Neutrophil (primary cell): ENCODE results near the gene ATAT1.
"Not testable (repeated sequence)": the region's sequence is repeated elsewhere in the genome, so short reads cannot be mapped to it uniquely, and the experiment has no call there.

ENCODE experiments used
- H3K27ac ChIP-seq: fragments of 200-600 bp; sonication (generic); 2 replicates; pipeline ENCODE4 v1.5.1; 2016; ENCODE audit warnings: mild to moderate bottlenecking, moderate library complexity
- H3K27me3 ChIP-seq: fragments of 200-600 bp; sonication (generic); 2 replicates; pipeline ENCODE4 v1.6.0; 2016; ENCODE audit warnings: mild to moderate bottlenecking
- H3K36me3 ChIP-seq: fragments of 200-600 bp; sonication (generic); 2 replicates; pipeline ENCODE4 v1.5.1; 2017
- H3K4me1 ChIP-seq, 2 experiments: fragments of 200-600 bp in 1 of 2; sonication (generic) in 1 of 2; 1 replicate in 1 of 2; 2 replicates in 1 of 2; pipeline versions ENCODE4 v1.5.1 to v1.6.1; 2013 to 2016; ENCODE audit warnings: low read depth in 1 of 2, low read length in 1 of 2, mild to moderate bottlenecking in 1 of 2, moderate library complexity in 1 of 2; ENCODE audit not compliant: control insufficient read depth in 1 of 2, insufficient read depth in 1 of 2
- H3K4me3 ChIP-seq, 2 experiments: fragments of 200-600 bp in 1 of 2; sonication (generic) in 1 of 2; 1 replicate in 1 of 2; 2 replicates in 1 of 2; pipeline ENCODE4 v1.5.1; 2013 to 2016; ENCODE audit warnings: low read depth in 1 of 2, low read length in 1 of 2, mild to moderate bottlenecking in 1 of 2, moderate library complexity in 1 of 2
- H3K9me3 ChIP-seq: fragments of 200-600 bp; sonication (generic); 2 replicates; pipeline ENCODE4 v1.5.1; 2016
- CTCF ChIP-seq: fragments of 200-600 bp; sonication (generic); IDR thresholded peaks from 2 replicates; pipeline ENCODE4 v1.5.1; 2016; ENCODE audit warnings: antibody characterized with exemption

ATAT1 gene

DNA sequence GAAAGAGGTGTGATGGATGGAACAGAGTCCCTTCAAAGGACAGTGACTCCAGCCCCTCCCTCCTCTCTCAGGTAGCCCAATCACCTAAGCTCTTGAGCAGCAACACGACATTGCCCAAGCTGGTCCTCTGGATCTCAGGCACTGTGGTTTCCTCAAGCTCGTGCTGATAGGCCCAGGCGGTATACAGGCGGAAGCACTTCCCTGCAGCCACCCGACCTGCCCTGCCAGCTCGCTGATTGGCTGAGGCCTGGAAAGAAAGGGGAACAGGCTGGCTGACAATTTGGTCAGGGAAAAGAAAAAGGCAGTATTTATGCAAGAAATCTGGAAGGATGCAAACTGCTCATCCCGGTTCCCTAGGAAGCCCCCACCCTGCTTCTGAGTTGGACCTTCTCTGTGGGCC lies 29.8 kb downstream of the ATAT1 start:
- Histone ChIP-seq H3K27ac (peak overlapping the region; percentile 50), H3K36me3 (peaks cover 99% of the 10 kb centered on the region), H3K27me3 (no peaks in the 10 kb centered on the region), H3K4me3 (no peak overlapping the region), H3K9me3 (no peaks in the 10 kb centered on the region), H3K4me1 (peaks cover 9 to 11% of the 10 kb centered on the region in 2 experiments)
- no peak for TF ChIP-seq CTCF

DNA sequence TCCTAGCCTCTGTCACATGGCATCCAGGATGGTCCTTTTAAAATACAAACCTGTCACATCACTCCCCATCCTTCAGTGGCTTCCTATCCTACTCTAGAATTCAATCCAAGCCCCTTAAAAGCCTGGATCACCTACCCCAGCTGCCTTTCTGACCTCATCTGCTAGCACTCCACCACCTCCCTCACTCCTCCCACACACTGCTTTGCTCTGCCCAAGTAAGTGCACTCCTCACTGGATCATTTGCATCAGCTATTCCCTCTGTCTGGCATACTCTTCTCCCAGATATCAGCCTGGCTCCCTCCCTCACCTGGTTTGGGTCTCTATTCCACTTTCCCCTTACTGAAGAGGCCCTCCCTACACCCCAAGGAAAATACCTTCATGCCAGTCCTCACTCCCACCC lies 30.8 kb downstream of the ATAT1 start:
- no peak for TF ChIP-seq CTCF
- Histone ChIP-seq H3K36me3 (peaks cover 99% of the 10 kb centered on the region), H3K27ac (no peak overlapping the region)

GRCh38 chr6:30657922-30658321 lies 31.2 kb downstream of the ATAT1 start:
- not testable (repeated sequence) for H3K4me3 ChIP-seq, H3K27ac ChIP-seq, H3K9me3 ChIP-seq, H3K27me3 ChIP-seq
- Histone ChIP-seq H3K4me1 (peaks cover 9 to 11% of the 10 kb centered on the region in 2 experiments), H3K36me3 (peaks cover 99% of the 10 kb centered on the region)

More for the DNA sequence above, 30.8 kb downstream of the ATAT1 start:
- H3K9me3 ChIP-seq = no peaks in the 10 kb centered on the region
- H3K27me3 ChIP-seq = no peaks in the 10 kb centered on the region
- peaks cover 9 to 11% of the 10 kb centered on the region in 2 experiments for H3K4me1 ChIP-seq
- no peak overlapping the region for H3K4me3 ChIP-seq

- no peak for TF ChIP-seq CTCF
Observed at GRCh38 chr6:30664994-30665767, 38.5 kb downstream of the ATAT1 start.

DNA sequence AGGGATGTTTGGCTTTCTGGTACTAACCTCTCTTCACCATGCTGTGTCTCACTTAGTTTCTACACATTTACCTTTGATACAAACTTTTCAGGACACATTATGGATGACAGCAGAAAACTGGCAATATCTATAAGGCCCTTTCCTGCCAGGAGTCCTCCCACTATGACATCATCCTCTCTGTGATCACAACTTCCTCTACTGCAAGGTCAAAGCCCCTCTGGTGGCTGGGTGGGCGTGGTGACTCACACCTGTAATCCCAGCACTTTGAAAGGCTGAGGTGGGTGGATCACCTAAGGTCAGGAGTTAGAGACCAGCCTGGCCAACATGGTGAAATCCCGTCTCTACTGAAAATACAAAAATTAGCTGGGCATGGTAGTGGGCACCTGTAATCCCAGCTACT lies 39.6 kb downstream of the ATAT1 start:
- H3K4me3 ChIP-seq, H3K27me3 ChIP-seq, H3K9me3 ChIP-seq, H3K27ac ChIP-seq, H3K4me1 ChIP-seq: not testable (repeated sequence)
- H3K36me3 ChIP-seq = peaks cover 88% of the 10 kb centered on the region

More at GRCh38 chr6:30664994-30665767, 38.5 kb downstream of the ATAT1 start:
- Histone ChIP-seq H3K36me3 (peaks cover 93% of the 10 kb centered on the region), H3K27ac (no peak overlapping the region), H3K4me1 (no peaks in the 10 kb centered on the region), H3K4me3 (no peak overlapping the region), H3K27me3 (no peaks in the 10 kb centered on the region), H3K9me3 (no peaks in the 10 kb centered on the region)

DNA sequence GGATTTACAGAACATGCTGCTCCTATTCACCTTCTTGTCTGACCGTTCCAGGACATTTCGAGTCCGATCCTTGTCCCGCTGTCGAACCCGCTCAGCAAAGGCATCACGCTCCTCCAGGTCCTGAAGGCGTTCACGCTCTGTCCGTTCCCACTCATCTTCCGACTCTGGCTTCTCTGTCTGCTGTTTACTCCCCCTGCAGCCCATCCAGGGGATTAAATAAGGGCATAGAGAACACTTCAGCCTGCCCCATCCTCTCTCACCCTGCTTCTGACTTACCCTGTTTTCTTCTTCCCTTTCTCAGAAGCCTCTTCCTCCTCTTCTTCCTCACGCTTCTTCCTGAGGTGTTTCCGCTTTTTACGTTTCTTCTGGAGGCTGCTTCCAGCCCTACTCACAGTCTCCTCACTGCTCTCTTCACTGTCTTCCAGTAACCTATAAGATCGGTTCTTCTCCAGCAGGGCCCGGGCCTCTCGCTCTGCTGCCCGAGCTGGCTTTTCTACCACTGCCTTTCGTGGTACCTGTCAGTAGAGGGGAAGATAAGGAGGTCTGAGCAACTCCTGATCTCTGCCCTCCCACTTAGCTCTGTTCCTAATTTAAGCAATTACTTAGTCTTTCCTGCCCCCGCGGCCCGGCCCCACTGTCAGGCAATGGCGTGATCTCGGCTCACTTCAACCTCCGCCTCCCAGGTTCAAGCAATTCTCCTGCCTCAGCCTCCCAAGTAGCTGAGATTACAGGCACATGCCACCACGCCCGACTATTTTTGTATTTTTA lies 44.3 kb downstream of the ATAT1 start:
- peaks cover 25 to 26% of the 10 kb centered on the region in 2 experiments for H3K4me1 ChIP-seq
- no peak for TF ChIP-seq CTCF
- H3K27me3 ChIP-seq = no peaks in the 10 kb centered on the region
- no peak overlapping the region for H3K4me3 ChIP-seq
- peaks cover 45% of the 10 kb centered on the region for H3K36me3 ChIP-seq
- peak overlapping the region; percentile 26 for H3K27ac ChIP-seq
- no peaks in the 10 kb centered on the region for H3K9me3 ChIP-seq
